Vagina (tissue), 2 donors: ENCODE measurements around the gene APBA1.

Source experiments
- POLR2A ChIP-seq, 2 donors: fragments of 450-650 bp; IDR thresholded peaks; one replicate each; pipeline ENCODE4 v1.6.1; 2017; ENCODE audit warnings: antibody characterized with exemption in 2 of 2, mild to moderate bottlenecking in 2 of 2, moderate library complexity in 2 of 2
- TF ChIP-seq, protein P1 (sequence below), 3 experiments: fragments of 450-650 bp in 2 of 3; fragments of 200-600 bp in 1 of 3; sonication (generic) in 1 of 3; IDR thresholded peaks; one replicate each; pipeline ENCODE4 v1.5.1; 2017 to 2019; ENCODE audit warnings: antibody characterized with exemption in 3 of 3, mild to moderate bottlenecking in 2 of 3, moderate library complexity in 2 of 3

- TF ChIP-seq, protein P1, sequence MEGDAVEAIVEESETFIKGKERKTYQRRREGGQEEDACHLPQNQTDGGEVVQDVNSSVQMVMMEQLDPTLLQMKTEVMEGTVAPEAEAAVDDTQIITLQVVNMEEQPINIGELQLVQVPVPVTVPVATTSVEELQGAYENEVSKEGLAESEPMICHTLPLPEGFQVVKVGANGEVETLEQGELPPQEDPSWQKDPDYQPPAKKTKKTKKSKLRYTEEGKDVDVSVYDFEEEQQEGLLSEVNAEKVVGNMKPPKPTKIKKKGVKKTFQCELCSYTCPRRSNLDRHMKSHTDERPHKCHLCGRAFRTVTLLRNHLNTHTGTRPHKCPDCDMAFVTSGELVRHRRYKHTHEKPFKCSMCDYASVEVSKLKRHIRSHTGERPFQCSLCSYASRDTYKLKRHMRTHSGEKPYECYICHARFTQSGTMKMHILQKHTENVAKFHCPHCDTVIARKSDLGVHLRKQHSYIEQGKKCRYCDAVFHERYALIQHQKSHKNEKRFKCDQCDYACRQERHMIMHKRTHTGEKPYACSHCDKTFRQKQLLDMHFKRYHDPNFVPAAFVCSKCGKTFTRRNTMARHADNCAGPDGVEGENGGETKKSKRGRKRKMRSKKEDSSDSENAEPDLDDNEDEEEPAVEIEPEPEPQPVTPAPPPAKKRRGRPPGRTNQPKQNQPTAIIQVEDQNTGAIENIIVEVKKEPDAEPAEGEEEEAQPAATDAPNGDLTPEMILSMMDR (IDR thresholded peaks at IDR 0.05) = no peak
- no peak for TF ChIP-seq POLR2A (IDR thresholded peaks at IDR 0.05)
Observed at GRCh38 chr9:69393425-69393824, 278.7 kb downstream of the APBA1 start.
